ENCODE results near the gene INMT.

INMT gene

GRCh38 chr7:30750683-30751650, 968 bp upstream of the INMT start:
- in situ Hi-C loops (cut with MboI; ENCODE audit: low sequenced_read_pairs) = no loop called here

GRCh38 chr7:30752484-30752883, 549 bp downstream of the INMT start:
- in situ Hi-C loops (cut with MboI; ENCODE audit: low sequenced_read_pairs) = no loop called here

- in situ Hi-C loops (cut with MboI; ENCODE audit: low sequenced_read_pairs) = no loop called here
Observed at GRCh38 chr7:30752979-30753378, 1.0 kb downstream of the INMT start.

GRCh38 chr7:30754315-30754877, 2.5 kb downstream of the INMT start:
- in situ Hi-C loops (cut with MboI; ENCODE audit: low sequenced_read_pairs) = no loop called here

GRCh38 chr7:30755384-30756154, 3.6 kb downstream of the INMT start:
- in situ Hi-C loops (cut with MboI; ENCODE audit: low sequenced_read_pairs) = no loop called here

GRCh38 chr7:30757342-30757692, 5.4 kb downstream of the INMT start:
- in situ Hi-C loops (cut with MboI; ENCODE audit: low sequenced_read_pairs) = no loop called here

- in situ Hi-C loops (cut with MboI; ENCODE audit: low sequenced_read_pairs) = no loop called here
Observed at GRCh38 chr7:30760514-30761213, 8.7 kb downstream of the INMT start.

- in situ Hi-C loops (cut with MboI; ENCODE audit: low sequenced_read_pairs) = no loop called here
Observed at GRCh38 chr7:30761214-30762156, 9.6 kb downstream of the INMT start.

GRCh38 chr7:30764030-30764975, 12.4 kb downstream of the INMT start:
- in situ Hi-C loops (cut with MboI; ENCODE audit: low sequenced_read_pairs) = no loop called here

GRCh38 chr7:30765408-30765807, 13.5 kb downstream of the INMT start:
- in situ Hi-C loops (cut with MboI; ENCODE audit: low sequenced_read_pairs) = no loop called here

- in situ Hi-C loops (cut with MboI; ENCODE audit: low sequenced_read_pairs) = no loop called here
Observed at GRCh38 chr7:30770845-30771173, 18.9 kb downstream of the INMT start.

- in situ Hi-C loops (cut with MboI; ENCODE audit: low sequenced_read_pairs) = no loop called here
Observed at GRCh38 chr7:30771174-30771879, 19.4 kb downstream of the INMT start, which contains the start of gene MINDY4. Gene MINDY4 (plus strand): TSS chr7:30771417. CDS start chr7:30771494, 77 bp downstream.

- in situ Hi-C loops (cut with MboI; ENCODE audit: low sequenced_read_pairs) = no loop called here
Observed at GRCh38 chr7:30771880-30772425, 20.0 kb downstream of the INMT start.

GRCh38 chr7:30772984-30773383, 21.0 kb downstream of the INMT start:
- in situ Hi-C loops (cut with MboI; ENCODE audit: low sequenced_read_pairs) = no loop called here

GRCh38 chr7:30775992-30776391, 24.1 kb downstream of the INMT start:
- in situ Hi-C loops (cut with MboI; ENCODE audit: low sequenced_read_pairs) = no loop called here

- in situ Hi-C loops (cut with MboI; ENCODE audit: low sequenced_read_pairs) = no loop called here
Observed at GRCh38 chr7:30776971-30777370, 25.0 kb downstream of the INMT start.

GRCh38 chr7:30778255-30779025, 26.5 kb downstream of the INMT start:
- in situ Hi-C loops (cut with MboI; ENCODE audit: low sequenced_read_pairs) = no loop called here
